GM18505 (cell line): ENCODE data around the gene SF3A2.
"Not testable (repeated sequence)": the region's sequence is repeated elsewhere in the genome, so short reads cannot be mapped to it uniquely, and the experiment has no call there.

Experiments used
- ATAC-seq: cut with Tn5 transposase; IDR thresholded peaks from one replicate; pipeline ENCODE4 v1.9.1; 2021; ENCODE audit not compliant: unreplicated experiment
- POLR2A ChIP-seq: IDR thresholded peaks from 4 replicates; pipeline ENCODE4 v1.6.1; 2011; ENCODE audit warnings: borderline replicate concordance; ENCODE audit not compliant: insufficient read depth, insufficient read length; ENCODE audit errors: extremely low read depth

SF3A2 gene

DNA sequence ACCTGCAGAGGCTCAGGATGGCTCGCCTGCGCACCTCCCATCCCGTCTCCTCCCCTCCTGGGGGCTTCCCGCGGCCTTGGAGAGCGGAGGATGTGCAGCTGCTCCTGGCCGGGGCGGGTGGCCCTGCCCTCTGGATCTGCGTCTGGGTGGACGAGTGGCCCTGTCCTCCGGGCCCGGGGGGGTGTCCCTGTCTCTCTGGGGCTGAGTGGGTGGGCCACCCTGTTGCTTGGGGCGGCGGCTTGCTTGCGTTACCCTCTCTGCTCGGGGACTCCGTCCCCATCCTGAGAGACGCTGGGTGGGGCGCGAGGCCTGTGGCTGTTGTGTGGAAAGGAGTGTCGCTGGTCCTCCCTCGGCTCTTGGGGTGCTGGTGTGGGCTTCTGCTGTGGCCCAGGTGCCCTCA lies 38.3 kb upstream of the SF3A2 start:
- no peak for ATAC-seq
- no peak for TF ChIP-seq POLR2A

DNA sequence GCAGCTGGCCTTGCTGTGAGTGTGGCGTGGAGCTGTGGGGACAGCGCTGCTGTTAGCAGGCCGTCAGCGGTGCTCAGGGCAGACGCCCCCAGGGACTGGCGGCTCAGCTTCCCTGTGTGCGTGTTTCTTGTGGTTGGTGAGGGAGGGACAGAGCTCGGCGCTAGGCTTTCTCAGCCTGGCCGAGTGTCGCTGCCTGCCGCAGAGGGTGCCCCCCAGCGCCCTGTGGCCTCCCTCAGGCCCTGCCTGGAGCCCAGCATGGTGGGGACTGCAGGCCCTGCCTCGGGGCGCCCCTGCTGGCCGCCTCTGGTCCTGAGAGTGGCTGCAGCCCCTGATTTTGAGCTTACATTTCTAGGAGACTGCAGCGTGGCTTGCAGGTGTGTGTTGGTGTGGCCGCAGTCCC lies 37.4 kb upstream of the SF3A2 start:
- TF ChIP-seq POLR2A: no peak
- no peak for ATAC-seq

DNA sequence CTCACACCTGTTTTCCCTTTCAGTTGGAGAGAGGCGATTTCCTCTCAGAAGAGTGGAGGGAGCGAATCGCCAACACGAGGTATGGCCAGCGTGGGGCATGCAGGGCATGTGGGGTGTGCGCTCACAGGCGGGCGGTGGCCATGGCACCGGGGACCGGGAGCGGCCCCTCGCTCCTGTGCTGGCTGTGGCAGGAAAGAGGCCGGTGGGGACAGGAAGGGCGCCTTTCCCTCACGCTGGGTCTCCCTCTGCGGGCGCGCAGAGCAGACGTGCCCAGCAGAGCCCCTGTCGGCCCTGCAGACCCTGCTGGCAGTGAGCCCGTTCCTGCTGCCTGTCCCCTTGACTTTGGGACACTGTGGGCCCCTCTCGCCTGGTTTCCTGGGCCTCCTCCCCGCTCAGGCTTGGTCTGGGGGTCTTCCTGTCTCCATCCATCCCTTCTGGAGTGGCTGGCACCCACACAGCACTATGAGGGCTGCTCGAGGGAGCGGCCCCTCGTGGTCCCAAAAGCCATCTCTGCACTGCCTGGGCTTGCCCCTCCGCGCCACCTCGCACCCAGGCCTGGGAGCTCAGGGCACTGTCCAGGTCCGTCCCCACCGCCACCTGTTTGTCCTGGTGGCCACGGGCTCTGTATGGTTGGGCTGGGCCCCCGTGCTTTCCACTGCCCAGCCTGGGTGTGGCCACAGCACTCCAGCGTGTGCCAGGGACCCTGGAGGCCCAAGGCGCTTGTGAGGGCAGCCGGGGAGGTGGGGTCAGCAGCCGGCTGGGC lies 36.6 kb upstream of the SF3A2 start:
- no peak for TF ChIP-seq POLR2A
- ATAC-seq: no peak

DNA sequence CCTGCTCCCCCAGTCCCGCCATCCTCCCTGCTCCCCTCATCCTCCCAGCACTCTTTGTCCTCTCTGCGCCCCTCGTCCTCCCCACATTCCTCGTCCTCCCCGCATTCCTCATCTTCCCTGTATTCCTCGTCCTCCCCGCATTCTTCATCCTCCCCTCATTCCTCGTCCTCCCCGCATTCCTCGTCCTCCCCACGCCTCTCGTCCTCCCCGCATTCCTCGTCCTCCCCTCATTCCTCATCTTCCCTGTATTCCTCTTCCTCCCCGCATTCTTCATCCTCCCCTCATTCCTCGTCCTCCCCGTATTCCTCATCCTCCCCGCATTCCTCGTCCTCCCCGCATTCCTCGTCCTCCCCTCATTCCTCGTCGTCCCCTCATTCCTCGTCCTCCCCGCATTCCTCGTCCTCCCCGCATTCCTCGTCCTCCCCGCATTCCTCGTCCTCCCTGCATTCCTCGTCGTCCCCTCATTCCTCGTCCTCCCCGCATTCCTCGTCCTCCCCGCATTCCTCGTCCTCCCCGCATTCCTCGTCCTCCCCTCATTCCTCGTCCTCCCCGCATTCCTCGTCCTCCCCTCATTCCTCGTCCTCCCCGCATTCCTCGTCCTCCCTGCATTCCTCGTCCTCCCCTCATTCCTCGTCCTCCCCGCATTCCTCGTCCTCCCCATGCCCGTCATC lies 35.9 kb upstream of the SF3A2 start:
- ATAC-seq: not testable (repeated sequence)

DNA sequence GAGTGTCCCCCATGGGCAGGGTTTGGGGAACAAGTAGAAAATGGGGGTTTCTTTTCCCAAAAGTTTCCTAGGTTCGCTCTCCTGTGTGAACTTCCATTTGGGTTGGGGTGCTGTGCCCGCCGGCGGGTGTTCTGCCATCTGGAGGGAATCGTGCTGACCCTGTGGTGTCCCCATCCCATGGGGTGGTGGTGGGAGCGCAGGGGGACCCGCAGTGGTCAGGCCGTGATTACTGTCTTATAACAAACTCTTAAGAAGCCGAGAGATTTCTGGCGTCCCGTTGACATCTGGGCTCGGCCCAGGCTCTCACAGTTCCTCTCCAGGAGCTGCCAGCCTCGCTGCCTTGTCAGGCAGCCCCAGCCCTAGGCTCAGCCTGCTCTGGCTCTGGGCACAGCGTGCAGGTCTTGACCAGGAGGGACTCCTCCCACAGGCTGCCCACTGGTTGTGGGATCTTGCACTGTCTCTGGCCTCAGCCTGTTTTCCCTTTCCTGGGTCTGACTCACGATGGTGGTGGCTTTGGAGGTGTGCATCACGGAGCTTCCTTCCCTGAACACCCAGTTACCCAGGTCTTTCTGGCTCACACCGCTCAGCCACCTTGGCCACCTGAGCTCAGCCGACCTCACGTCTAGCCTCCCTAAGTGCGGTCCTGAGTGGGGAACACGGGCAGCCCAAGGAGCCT lies 35.0 kb upstream of the SF3A2 start:
- no peak for ATAC-seq

DNA sequence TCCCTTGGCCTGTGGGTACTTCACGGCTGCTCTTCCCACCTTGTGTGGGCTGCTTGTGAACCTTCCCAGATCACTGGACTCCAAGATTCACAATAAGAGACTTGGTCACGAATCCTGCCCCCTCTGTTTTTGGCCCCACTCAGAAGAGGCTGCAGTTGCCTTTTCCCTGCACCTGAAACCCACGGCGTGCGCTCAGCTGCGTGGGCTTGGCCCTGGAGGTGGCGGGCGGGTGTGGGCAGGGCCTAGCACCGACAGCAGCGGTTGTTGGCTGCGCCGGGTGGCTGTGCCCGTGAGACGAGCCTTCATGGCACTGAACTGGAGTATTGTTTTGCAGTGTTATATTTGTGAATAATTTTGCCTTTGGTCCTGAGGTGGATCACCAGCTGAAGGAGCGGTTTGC lies 34.3 kb upstream of the SF3A2 start:
- ATAC-seq: no peak
- no peak for TF ChIP-seq POLR2A

More for the DNA sequence above, 35.0 kb upstream of the SF3A2 start:
- TF ChIP-seq POLR2A: no peak

DNA sequence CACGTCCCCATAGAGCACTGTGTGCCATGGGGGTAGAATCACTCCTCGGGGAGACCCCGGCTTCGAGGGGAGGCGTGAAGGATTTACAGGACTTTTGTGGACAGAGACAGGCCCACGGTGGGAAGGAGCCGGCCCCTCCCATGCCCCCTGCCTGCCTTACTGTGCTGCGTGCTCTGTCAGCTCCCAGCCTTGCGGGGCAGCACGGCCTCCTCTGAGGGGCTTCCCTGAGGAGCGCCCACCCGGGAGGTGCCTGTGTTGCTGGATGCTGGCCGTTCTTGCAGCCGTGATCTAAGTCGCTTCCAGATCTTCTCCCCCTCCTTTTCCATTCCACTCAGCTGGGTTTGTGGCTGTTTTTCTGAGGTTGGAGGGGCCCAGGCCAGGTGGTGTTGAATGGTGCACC lies 29.6 kb upstream of the SF3A2 start:
- no peak for TF ChIP-seq POLR2A
- ATAC-seq: no peak

DNA sequence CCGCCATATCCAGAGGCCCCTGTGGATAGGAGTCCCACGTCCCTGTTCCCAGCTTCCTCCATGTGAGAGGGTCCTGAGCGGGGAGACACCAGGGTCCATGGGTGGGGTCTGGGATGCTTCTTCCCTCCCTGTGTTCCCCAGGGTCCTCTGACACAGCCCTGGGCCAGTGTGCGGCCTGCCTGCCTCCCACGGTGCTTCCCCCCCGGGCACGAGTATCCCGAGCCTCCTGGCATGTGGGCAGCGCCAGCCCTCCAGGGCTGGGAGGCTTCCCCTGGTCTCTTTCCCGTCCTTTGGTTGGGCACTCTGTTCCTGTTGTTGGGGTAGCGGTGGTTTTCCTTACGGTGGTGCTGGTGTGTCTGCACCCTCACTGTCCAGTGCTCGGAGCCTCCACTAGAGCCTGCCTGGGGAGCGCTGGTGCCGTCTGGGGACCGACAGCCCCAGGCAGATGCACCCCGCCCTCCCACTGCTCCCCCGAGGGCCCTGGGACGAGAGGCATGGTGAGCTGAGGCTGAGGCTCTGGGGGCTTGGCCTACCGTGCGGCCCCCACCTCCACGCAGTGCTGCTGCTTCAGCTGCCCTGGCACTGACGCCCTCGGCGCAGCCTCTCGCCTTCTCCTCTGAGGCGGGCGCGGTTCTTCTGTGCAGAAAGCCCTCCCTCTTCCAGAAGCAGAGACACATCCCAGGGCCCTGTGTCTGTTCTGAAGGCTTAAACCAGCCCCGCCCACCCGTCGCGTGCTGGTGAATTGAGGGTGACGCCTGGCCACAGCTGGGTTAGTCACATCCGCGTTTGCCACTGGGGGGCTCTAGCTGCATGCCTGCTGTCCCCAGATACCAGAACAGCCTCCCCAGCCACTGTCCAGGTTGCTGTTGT lies 28.4 kb upstream of the SF3A2 start:
- no peak for ATAC-seq
- no peak for TF ChIP-seq POLR2A

DNA sequence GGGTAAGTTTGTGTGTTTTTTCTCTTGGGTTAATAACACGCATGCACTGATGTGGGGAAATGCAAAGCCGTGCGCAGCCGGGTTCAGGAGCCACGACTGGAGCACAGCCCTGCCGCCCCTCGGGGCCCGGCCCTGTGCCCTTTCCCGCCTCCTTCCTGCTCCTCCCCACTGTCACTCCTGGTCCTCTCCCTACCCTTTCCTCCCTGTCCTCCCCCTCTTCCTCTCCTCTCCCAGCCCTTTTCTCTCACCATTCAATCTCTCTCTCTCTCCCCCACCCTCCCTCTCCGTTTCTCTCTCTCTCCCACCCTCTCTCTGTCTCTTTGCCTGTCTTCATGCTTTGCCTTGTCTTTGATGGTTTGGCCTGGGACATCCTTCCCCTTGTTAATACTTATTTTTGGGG lies 27.6 kb upstream of the SF3A2 start:
- TF ChIP-seq POLR2A: no peak

DNA sequence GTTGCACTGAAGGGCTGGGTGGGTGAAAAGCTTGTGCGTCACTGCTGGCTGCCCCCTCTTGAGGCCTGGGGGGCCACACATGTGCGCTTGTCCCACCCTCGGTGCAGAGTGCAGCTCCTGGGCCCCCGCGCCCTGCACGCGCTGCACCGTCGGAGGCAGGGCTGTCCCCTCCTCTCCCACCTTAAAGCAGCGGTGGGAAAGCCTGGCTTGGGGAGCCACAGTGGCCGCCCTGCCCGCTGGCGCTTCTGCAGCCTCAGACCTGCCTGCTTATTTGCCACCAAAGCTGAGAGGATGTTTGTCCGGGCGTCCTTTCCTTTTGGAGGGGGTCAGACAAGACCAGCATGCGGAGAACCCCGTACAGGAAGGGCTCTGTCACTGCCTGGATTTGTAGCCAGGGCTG lies 27.2 kb upstream of the SF3A2 start:
- no peak for TF ChIP-seq POLR2A
- no peak for ATAC-seq

More for the DNA sequence above, 27.6 kb upstream of the SF3A2 start:
- ATAC-seq: no peak

DNA sequence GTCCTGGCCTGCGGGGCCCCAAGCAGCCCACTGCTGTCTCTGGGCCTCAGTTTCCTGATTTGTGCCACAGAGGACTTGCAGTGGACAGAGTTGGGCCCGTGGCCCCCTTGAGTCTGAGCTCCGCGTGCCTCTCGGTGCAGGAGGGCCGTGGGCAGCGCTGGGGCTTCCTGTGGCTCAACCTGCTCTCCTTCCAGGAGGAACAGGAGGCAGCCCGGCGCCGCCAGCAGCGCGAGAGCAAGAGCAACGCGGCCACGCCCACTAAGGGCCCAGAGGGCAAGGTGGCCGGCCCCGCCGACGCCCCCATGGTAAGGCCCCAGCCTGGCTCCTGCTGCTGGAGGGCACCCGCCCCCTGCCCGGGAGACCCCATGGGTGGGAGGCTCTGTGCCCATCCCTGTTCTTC lies 26.4 kb upstream of the SF3A2 start:
- TF ChIP-seq POLR2A: no peak
- no peak for ATAC-seq

DNA sequence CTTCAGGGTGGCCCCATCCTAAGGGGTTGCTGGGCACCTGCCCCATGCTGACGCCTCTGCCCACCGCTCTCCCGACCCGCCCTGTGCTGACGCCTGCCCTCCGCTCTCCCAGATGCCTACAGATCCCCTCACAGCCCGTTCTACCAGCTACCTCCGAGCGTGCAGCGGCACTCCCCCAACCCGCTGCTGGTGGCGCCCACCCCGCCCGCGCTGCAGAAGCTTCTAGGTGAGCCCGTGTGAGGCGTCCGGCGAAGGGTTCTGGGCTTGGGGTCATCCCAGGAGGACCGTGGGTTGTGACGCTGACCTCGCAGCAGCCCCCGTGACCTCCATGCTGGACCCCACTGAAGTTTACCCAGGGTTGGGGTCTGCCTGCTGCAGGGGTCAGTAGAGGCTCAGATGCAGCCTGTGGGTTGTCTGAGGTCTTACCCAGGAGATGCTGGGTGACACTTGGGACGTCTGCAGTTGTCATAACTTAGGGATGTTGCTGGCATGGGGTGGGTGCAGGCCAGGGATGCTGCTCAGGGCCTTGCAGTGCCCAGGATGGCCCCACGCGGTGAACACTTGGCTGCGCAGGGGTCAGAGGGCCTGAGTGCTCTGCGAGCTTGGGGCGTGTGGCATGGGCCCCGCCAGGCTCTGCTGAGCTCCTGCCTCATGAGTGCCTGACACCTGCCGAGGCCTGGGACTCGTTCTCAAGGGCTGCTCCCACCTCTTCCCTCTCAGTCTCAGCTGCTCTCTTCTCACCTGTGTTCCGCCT lies 25.5 kb upstream of the SF3A2 start:
- no peak for TF ChIP-seq POLR2A

More for the DNA sequence above, 25.5 kb upstream of the SF3A2 start:
- no peak for ATAC-seq
